ENCODE data around the gene RIT2. TPM values are rescaled to one million over a fixed set of nuclear protein-coding genes. Genes with fewer than 3 reads are reported as not detected.

The RIT2 gene
- total RNA-seq, 1 donor = not detected

- no peak for DNase-seq (ENCODE audit: low read depth in 2 of 3, low spot score in 2 of 3)
Measured at GRCh38 chr18:43092539-43092938, 22.9 kb downstream of the RIT2 start.

- no peak for DNase-seq (ENCODE audit: low read depth in 2 of 3, low spot score in 2 of 3)
Measured at GRCh38 chr18:43081396-43081795, 34.1 kb downstream of the RIT2 start.

DNA sequence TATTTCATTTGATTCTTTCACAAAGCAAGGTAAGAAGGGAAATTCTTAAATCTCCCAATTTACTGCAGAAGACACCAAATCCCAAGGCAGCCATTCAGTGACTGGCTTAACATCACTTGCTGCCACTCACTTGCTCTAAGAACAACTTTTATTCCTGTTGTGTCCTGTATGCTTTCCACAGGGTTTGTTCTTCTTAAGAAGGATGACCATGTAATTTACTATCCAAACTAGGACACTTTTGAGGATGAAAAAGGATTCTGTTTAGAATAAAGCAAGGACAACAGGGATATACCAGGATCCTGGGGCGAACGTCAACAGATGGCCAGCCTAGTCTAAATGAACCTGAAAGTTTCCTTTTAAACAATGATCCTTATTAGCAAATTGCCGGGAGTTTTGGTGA, 34.8 kb downstream of the RIT2 start:
- no peak for DNase-seq (ENCODE audit: low read depth in 2 of 3, low spot score in 2 of 3)

- no peak for DNase-seq (ENCODE audit: low read depth in 2 of 3, low spot score in 2 of 3)
Measured at GRCh38 chr18:43079422-43079821, 36.1 kb downstream of the RIT2 start.

- no peak for DNase-seq (ENCODE audit: low read depth in 2 of 3, low spot score in 2 of 3)
Measured at GRCh38 chr18:43078478-43079092, 36.9 kb downstream of the RIT2 start.

- no peak for DNase-seq (ENCODE audit: low read depth in 2 of 3, low spot score in 2 of 3)
Measured at GRCh38 chr18:43077510-43078308, 37.8 kb downstream of the RIT2 start.

- no peak for DNase-seq (ENCODE audit: low read depth in 2 of 3, low spot score in 2 of 3)
Measured at GRCh38 chr18:43073771-43074170, 41.7 kb downstream of the RIT2 start.

- no peak for DNase-seq (ENCODE audit: low read depth in 2 of 3, low spot score in 2 of 3)
Measured at GRCh38 chr18:43068781-43069180, 46.7 kb downstream of the RIT2 start.

DNA sequence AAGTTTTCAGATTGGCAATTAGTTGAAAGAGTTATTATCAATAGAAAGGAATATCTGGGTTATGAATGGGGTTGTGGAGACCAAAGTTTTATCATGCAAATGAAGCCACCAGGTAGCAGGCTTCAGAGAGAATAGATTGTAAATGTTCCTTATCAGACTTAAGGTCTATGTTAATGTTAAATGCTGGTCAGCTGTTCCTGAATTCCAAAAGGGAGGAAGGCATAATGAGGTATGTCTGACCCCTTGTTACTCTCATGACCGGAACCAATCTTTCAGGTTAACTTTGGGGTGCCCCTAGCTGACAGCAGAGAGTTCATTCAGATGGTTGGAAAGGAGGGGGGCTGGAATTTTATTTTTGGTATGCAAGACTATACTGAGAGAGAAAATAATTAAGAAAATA, 47.9 kb downstream of the RIT2 start:
- DNase-seq (ENCODE audit: low read depth in 2 of 3, low spot score in 2 of 3) = no peak

- no peak for DNase-seq (ENCODE audit: low read depth in 2 of 3, low spot score in 2 of 3)
Measured at GRCh38 chr18:43061816-43062215, 53.7 kb downstream of the RIT2 start.

DNA sequence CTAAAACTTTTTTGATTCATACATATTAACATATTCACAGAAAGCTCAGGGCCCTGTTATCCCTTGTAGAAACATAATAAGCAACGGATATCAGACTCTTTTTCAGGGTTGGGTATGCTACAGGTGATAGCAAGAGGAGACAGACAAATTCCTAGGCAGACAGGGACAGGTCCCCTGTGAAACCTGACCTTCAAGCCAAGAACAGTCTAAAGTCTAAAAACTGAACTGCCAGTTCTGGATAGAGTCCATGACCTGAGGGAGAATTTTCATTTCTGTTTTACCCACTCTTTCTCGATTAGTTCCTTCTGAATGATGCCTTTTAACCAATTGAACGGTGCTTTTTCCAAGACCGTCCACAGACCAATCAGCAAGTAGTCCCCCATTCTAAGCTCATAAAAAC, 54.2 kb downstream of the RIT2 start:
- DNase-seq (ENCODE audit: low read depth in 2 of 3, low spot score in 2 of 3) = no peak

DNA sequence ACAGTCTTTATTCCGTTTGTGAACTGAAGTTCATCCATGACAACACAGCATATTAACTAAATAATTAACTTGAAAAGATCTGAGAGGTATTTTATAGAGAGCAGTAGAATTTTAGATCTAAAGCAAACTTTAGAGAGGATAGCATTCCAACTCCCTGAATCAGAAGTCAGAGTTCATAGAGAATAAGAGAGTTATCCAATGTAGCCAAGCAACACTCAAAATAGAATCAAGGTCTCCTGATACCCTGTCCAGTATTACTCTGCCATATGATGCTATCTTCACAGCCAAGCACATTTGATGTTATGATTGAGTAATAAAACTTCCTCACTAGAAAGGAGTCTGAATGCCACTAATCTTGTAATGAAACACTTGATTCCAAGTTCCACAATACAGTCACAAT, 55.5 kb downstream of the RIT2 start:
- DNase-seq (ENCODE audit: low read depth in 2 of 3, low spot score in 2 of 3) = no peak

DNA sequence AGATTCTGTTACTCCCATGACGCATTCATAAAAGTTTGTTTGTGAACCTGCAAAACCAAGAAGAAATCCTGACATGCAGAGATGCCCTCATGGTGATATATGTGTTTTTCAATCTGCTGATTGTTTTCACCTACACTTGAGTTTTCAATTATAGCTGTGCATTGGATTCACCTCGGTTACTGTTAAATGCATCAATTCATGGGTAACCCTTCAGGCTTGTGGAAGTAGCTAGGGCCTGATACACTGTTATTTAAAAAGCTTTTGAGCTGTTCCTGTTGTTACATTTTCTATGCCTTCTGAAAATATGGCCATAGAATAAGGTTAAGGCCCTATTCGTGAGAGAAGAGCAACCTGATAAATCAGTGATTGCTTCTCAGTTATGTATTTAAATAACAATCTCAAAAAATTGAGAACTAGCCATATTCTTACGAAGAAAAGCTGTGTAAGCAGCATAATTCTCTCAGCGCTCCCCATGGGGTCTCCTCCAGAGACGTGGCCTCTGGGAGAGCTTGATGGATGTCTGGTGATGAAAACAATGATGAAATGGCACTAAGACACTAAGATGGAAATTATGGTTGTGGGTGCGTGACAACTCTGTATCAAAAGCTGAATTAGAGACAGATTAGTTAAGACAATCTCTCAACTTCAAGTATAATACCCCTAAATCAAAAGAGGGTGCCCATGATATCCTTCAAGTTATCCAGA, 60.5 kb downstream of the RIT2 start:
- no peak for DNase-seq (ENCODE audit: low read depth in 2 of 3, low spot score in 2 of 3)

GRCh38 chr18:43049021-43049420, 66.5 kb downstream of the RIT2 start:
- no peak for DNase-seq (ENCODE audit: low read depth in 2 of 3, low spot score in 2 of 3)

DNA sequence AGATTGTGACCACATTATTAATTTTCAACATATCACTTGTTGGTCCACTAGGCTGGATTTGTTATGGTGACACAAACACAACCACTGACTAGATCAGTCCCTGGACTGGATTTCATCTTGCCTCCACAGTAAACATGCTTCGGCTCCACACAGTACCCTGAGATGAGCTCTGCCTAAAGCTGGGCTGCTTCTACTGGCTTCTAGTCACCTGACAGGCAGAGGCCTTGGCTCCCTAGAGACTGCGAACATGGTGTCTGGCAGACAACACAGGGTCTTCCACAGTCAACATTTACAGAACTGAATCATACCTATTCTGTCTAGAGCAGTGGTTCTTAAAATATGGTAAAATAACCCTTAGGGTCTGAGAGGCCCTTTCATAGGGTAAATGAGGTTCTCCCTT, 69.2 kb downstream of the RIT2 start:
- DNase-seq (ENCODE audit: low read depth in 2 of 3, low spot score in 2 of 3) = no peak

GRCh38 chr18:43043626-43044025, 71.9 kb downstream of the RIT2 start:
- no peak for DNase-seq (ENCODE audit: low read depth in 2 of 3, low spot score in 2 of 3)

- DNase-seq (ENCODE audit: low read depth in 2 of 3, low spot score in 2 of 3) = no peak
Measured at GRCh38 chr18:43040281-43040680, 75.2 kb downstream of the RIT2 start.

GRCh38 chr18:43034683-43035500, 80.6 kb downstream of the RIT2 start:
- no peak for DNase-seq (ENCODE audit: low read depth in 2 of 3, low spot score in 2 of 3)

- DNase-seq (ENCODE audit: low read depth in 2 of 3, low spot score in 2 of 3) = no peak
Measured at GRCh38 chr18:43031169-43031568, 84.3 kb downstream of the RIT2 start.

DNA sequence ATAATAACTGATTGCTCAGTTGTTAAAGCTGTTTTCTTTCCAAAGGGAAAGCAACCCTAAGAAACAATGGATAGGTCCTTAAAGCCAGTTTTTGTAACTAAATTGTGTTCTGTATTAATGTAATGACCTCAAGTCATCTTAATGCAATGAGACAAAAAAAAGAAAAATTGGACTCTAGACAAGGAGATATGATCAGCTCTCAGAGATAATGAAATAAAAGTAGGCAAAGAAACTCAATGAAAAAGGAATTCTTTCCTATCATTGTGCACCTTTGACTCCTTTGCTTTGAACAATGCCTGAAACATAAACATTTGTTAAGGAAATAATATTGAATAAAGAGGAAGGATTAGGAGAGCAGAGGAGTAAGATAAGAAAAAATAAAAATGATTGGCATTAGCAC, 86.1 kb downstream of the RIT2 start:
- DNase-seq (ENCODE audit: low read depth in 2 of 3, low spot score in 2 of 3) = no peak

DNA sequence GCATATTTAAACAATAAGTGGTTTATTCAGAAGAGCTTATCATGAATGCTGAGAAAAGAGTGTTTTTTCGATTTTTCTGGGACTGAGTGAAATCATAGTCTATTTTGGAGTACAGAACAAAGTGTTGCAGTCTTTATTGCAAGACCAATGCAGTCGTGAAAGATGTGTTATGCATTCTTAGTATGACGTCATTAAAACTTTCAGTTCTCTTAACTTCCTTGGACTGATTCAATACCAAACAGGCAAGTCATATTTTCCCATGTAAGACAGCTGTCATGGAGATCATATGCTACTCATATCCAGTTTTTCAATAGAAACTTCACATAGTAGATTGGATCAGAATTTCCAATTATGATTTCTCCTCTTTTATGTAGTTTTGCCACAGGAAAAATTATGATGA, 92.6 kb downstream of the RIT2 start:
- no peak for DNase-seq (ENCODE audit: low read depth in 2 of 3, low spot score in 2 of 3)
